GM12891 (cell line): Measurements from ENCODE around the gene IER3.
A peak's percentile ranks its signal among the peaks of the same experiment; 100 is the strongest.
"Not testable (repeated sequence)": the region's sequence is repeated elsewhere in the genome, so short reads cannot be mapped to it uniquely, and the experiment has no call there.

Source experiments
- DNase-seq: peaks from one replicate; pipeline ENCODE4 v3.0.0; 2011; ENCODE audit warnings: low spot score; ENCODE audit not compliant: insufficient read length
- FAIRE-seq: peaks from 2 replicates; lab custom pipeline; 2011; peaks lifted over from hg19 to GRCh38; lab: Jason Lieb, UNC
- PAX5 ChIP-seq: IDR thresholded peaks from 2 replicates; pipeline ENCODE4 v1.6.1; 2011; ENCODE audit warnings: low read length, moderate library complexity, mild to moderate bottlenecking; ENCODE audit not compliant: insufficient read depth, severe bottlenecking
- POLR2A ChIP-seq: IDR thresholded peaks from 2 replicates; pipeline ENCODE4 v1.6.1; 2011; ENCODE audit warnings: low read depth, low read length, control low read depth
- POLR2AphosphoS5 ChIP-seq: IDR thresholded peaks from 2 replicates; pipeline ENCODE4 v1.6.1; 2011; ENCODE audit warnings: low read depth, low read length, control low read depth
- POU2F2 ChIP-seq: IDR thresholded peaks from 2 replicates; pipeline ENCODE4 v1.6.1; 2011; ENCODE audit warnings: low read depth, mild to moderate bottlenecking, control low read depth, low read length, moderate library complexity
- SPI1 ChIP-seq: IDR thresholded peaks from 2 replicates; pipeline ENCODE4 v1.6.1; 2011; ENCODE audit warnings: low read depth, low read length, control low read depth
- TAF1 ChIP-seq: IDR thresholded peaks from 2 replicates; pipeline ENCODE4 v1.6.1; 2011; ENCODE audit warnings: low read depth, low read length, control low read depth

IER3 gene

DNA sequence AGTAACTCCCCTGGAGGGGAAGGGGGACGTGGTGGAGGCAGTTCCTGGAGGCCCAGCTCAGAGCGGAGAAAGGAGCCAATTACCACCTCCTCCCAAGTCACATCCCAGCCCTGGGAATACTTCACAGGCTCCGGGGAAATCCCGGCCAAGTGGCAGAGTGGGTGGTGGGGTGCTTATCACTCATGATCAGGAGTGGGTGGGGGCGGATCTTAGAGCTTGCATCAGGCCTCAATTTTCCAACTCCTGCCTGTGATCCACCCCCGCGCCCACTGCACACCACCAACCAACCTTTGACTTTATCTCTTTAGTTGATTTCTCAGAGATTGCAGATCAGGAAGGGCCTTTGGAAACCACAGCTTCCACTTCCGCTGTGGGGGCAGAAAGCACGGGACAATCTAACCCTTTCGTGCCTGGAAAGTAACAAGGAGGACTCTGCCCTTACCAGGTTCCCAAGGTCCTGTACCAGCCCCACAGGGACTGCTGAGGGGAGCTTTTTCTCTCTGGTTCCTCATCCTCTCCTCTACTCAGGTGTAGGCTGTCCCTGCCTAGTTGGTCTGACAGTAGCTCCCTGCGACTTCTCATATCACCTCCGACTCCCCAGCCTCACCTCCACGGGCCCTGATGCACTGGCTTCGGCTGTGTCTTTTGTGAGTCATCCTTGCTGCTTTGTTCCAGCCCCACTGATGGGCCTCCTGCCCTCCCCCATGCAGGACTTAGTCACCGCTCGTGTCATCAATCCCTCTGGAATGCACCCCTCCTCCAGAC lies 24.9 kb upstream of the IER3 start:
- FAIRE-seq (peak; percentile 66), DNase-seq (no peak)
- TF ChIP-seq POLR2A = no peak
- TF ChIP-seq SPI1 = peak; percentile 59
- TF ChIP-seq PAX5 = no peak

DNA sequence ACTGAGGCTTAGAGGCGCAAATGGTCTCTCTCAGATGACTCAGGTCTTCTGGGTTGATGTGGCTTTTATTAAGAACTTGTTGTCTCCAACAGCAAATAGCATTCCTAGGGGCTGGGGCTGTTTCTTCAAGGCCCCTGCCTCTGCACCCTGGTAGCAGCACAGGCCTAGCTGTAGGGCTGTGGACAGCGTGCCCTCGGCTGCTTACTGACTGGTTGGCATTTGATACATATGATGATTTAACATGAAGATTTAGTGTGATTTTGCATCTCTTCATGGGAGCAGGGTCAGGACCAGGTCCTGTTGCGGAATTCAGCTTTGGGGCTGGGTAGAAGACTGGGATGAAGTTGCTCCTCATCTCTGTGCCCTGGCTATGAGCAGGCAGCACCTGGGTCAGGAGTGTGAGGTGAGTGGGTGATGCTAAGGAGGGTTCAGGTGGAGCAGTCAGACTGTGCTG lies 24.3 kb upstream of the IER3 start:
- no peak for FAIRE-seq
- DNase-seq = no peak
- TF ChIP-seq TAF1 (no peak), SPI1 (no peak)

GRCh38 chr6:30767944-30768301 lies 23.6 kb upstream of the IER3 start:
- DNase-seq = no peak
- no peak for FAIRE-seq
- TF ChIP-seq PAX5 (no peak), POLR2AphosphoS5 (no peak), TAF1 (no peak), POLR2A (no peak), POU2F2 (no peak), SPI1 (no peak)

DNA sequence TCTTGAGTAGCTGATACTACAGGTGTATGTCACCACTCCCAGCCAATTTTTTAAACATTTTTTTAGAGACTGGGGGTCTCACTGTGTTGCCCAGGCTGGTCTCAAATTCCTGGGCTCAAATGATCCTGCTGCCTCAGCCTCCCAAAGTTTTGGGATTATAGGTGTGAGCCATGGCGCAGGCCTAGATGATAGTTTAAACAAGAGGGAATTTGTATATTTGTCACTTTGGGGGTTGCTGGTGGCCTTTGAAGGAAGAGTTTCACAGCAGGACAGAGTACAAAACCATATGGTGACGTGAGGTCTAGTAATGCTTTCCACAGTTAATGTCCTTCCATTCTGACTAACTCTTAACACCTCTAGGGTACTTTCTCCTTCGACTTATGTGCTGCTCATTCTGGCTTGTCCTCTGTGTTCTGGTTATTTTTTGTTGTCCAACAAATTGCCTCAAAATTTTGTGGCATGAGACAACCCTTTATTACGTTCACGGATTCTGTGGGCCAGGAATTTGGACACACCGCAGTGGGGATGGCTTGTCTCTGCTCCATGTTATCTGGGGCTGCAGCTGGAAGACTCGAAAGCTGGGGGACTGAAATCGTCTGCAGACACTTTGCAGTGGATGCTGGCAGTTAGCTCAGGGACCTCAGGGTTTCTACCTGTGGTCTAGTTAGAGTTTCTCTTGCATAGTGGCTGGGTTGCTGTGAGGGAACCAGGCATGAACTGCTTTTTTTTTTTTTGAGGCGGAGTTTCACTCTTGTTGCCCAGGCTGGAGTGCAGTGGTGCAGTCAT lies 23.0 kb upstream of the IER3 start:
- no peak for DNase-seq
- no peak for TF ChIP-seq PAX5
- no peak for TF ChIP-seq POU2F2
- no peak for TF ChIP-seq POLR2A
- no peak for TF ChIP-seq TAF1
- TF ChIP-seq SPI1 = no peak
- no peak for TF ChIP-seq POLR2AphosphoS5
- peak; percentile 31 for FAIRE-seq

DNA sequence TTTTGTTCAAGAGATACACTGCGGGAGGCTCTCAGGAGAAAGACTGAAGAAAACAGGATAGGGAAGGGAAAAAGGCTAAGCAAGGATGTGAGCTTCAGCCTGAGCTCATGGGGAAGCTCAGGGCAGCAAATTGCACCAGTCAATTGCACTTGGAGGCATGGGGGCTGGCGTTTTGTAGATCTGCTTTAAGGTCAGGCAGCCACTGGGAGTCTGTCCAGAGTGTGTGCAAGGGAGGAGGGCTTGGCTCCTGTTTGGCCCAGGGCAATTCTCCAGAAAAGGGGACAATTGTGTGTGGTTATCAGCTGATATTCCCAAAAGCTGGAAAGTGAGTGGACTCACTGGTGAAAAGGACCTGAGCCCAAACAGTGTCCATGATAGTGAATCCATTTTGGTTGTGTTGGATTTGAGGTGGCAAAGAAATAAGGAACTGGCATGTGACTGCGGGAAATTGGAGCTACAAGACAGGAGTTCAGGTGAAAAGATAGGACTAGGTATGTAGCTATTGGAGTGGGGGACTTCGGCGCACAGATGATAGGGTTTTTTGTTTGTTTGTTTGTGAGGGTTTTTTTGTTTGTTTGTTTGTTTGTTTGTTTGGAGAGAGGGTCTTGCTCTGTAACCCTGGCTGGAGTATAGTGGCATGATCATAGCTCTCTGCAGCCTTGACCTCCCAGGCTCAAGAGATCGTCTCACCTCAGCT lies 22.3 kb upstream of the IER3 start:
- DNase-seq (no peak), FAIRE-seq (no peak)
- TF ChIP-seq POLR2A (no peak), PAX5 (no peak), SPI1 (no peak), TAF1 (no peak), POLR2AphosphoS5 (no peak), POU2F2 (no peak)

GRCh38 chr6:30765495-30765894 lies 21.1 kb upstream of the IER3 start:
- not testable (repeated sequence) for FAIRE-seq, DNase-seq

DNA sequence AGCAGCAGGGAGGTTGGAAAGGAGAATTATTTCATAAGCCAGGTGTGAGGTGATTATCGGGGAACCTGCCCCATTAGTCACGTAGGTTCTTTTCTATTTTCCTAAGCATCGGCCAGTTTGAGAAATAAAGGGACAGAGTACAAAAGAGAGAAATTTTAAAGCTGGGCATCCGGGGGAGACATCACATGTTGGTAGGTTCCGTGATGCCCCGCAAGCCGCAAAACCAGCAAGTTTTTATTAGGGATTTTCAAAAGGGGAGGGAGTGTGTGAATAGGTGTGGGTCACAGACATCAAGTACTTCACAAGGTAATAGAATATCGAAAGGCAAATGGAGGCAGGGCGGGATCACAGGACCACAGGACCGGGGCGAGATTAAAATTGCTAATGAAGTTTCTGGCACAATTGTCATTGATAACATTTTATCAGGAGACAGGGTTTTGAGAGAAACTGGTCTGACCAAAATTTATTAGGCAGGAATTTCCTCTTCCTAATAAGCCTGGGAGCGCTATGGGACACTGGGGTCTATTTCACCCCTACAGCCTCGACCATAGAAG lies 20.2 kb upstream of the IER3 start:
- not testable (repeated sequence) for DNase-seq, FAIRE-seq

DNA sequence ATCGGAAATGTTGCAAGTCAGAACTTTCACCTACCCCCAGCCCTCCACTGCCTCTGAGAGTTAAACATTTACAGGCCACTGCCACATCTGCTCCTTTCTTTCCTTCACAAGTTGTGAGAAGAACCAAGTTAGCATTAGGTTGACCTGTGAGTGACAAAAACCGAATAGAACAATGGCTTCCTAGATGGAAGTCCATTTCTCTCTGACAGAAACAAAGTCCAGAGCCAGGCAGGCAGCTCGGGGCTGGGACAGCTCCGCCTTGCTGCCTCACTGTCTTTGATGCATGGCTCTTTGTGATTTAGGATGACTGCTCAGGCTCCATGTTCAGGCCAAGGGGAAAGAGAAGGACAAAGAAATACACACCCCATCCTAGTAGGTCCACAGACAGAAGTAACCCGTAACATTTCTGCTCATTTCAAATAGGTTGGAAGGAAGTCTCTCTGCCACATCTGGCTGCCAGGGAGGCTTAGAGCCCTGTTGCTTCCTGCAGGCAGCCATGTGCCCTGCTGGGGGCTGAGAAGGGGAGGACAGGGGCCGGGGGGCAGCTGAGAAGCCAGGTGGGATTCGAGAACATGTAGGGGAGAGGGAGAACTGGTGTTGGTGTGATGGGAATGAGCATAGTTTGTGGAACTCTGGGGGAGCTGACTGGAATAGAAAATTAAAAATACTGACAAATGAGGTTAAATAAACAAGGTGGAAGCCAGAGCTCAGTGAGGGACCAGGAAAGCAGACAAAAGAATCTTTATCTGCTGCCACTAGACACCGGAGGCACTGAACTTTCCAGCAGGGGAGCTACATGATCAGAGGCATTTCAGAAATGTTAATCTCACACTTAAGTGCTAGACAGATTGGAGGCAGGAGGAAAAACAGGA lies 19.5 kb upstream of the IER3 start:
- DNase-seq (no peak), FAIRE-seq (no peak)
- TF ChIP-seq POLR2AphosphoS5 (no peak), PAX5 (no peak), POU2F2 (no peak), SPI1 (no peak), TAF1 (no peak), POLR2A (no peak)

GRCh38 chr6:30763155-30763617 lies 18.8 kb upstream of the IER3 start:
- TF ChIP-seq POLR2AphosphoS5 = no peak
- no peak for TF ChIP-seq POU2F2
- no peak for TF ChIP-seq POLR2A
- no peak for TF ChIP-seq SPI1
- no peak for TF ChIP-seq PAX5
- no peak for TF ChIP-seq TAF1
- DNase-seq = no peak

More at GRCh38 chr6:30763155-30763617, 18.8 kb upstream of the IER3 start:
- no peak for FAIRE-seq
